Esophagus muscularis mucosa (tissue), 4 donors: ENCODE results near the gene OR2B2. TPM values are rescaled to one million over a fixed set of nuclear protein-coding genes. Genes with fewer than 3 reads are reported as not detected.

ENCODE experiments used
- DNase-seq: peaks from one replicate; pipeline ENCODE4 v3.0.0-alpha.2; 2017; ENCODE audit errors: extremely low spot score
- H3K27ac ChIP-seq, 4 donors: fragments of 200-600 bp; sonication (generic); replicated peaks in 1 of 4; 1 replicate in 3 of 4; 2 replicates in 1 of 4; pipeline ENCODE4 v1.5.1; 2016 to 2019; ENCODE audit warnings: mild to moderate bottlenecking in 1 of 4
- H3K27me3 ChIP-seq, 4 donors: fragments of 200-600 bp; sonication (generic); one replicate each; pipeline versions ENCODE4 v1.5.1 to v1.6.0; 2016 to 2019
- H3K36me3 ChIP-seq, 4 donors: fragments of 200-600 bp; sonication (generic); one replicate each; pipeline ENCODE4 v1.5.1; 2016 to 2019
- H3K4me1 ChIP-seq, 4 donors: fragments of 200-600 bp; sonication (generic); one replicate each; pipeline ENCODE4 v1.5.1; 2016 to 2019
- H3K4me3 ChIP-seq, 4 donors: fragments of 200-600 bp; sonication (generic); 1 replicate in 2 of 4; 2 replicates in 2 of 4; pipeline ENCODE4 v1.5.1; 2016 to 2019; ENCODE audit warnings: mild to moderate bottlenecking in 4 of 4, moderate library complexity in 1 of 4
- H3K9me3 ChIP-seq, 4 donors: fragments of 200-600 bp; sonication (generic); 1 replicate in 3 of 4; 2 replicates in 1 of 4; pipeline ENCODE4 v1.5.1; 2016 to 2019
- CTCF ChIP-seq, 3 experiments: fragments of 200-600 bp in 2 of 3; fragments of 450-650 bp in 1 of 3; sonication (generic) in 2 of 3; IDR thresholded peaks; one replicate each; pipeline ENCODE4 v1.5.1; 2017 to 2019; ENCODE audit warnings: antibody characterized with exemption in 3 of 3, mild to moderate bottlenecking in 2 of 3, moderate library complexity in 1 of 3
- EP300 ChIP-seq: sonication (generic); formaldehyde crosslinking; IDR thresholded peaks from one replicate; pipeline ENCODE4 v1.6.1; 2017; ENCODE audit warnings: antibody characterized with exemption
- POLR2A ChIP-seq: fragments of 450-650 bp; IDR thresholded peaks from one replicate; pipeline ENCODE4 v1.6.1; 2017; ENCODE audit warnings: antibody characterized with exemption, moderate library complexity, mild to moderate bottlenecking, low read depth
- POLR2AphosphoS5 ChIP-seq, 2 donors: sonication (generic); formaldehyde crosslinking; IDR thresholded peaks; one replicate each; pipeline ENCODE4 v1.6.1; 2017; ENCODE audit warnings: antibody characterized with exemption in 2 of 2
- WGBS: methylation state at CpG from one replicate; pipeline ENCODE4 v1.1.5; 2018; 5-methylcytosine and 5-hydroxymethylcytosine counted together
- intact Hi-C: fragments of 100-400 bp; cut with DNase I; formaldehyde crosslinking; loops from one replicate; pipeline ENCODE4 v1.15.1; 2023
- total RNA-seq, 4 donors: library from RNA; depleted of rRNA; stranded (reverse); fragments of >200 nt; gene quantifications; one replicate each; pipeline versions ENCODE4 v1.1.0 to v1.2.1, GENCODE V29; 2016

The OR2B2 gene
- not detected for total RNA-seq

- Histone ChIP-seq H3K9me3 (no peaks in the 10 kb centered on the region), H3K36me3 (no peaks in the 10 kb centered on the region), H3K4me1 (no peaks in the 10 kb centered on the region), H3K4me3 (no peak within 1 kb of the TSS), H3K27ac (no peak within 1 kb of the TSS), H3K27me3 (peaks cover 0 to 22% (median 0%) of the 10 kb centered on the region in 4 donors)
- no peak for DNase-seq
- WGBS, result 81% methylated on average over 2 of the region's 2 CpGs
- intact Hi-C loops, result no loop called here
- no peak for TF ChIP-seq EP300
- TF ChIP-seq POLR2A, result no peak
- TF ChIP-seq POLR2AphosphoS5 (IDR thresholded peaks at IDR 0.05), result no peak
- TF ChIP-seq CTCF (IDR thresholded peaks at IDR 0.05), result no peak
Observed at GRCh38 chr6:27911956-27912446, at the start of gene OR2B2. OR2B2 (minus strand) TSS chr6:27912396; CDS start chr6:27912319, 77 bp downstream.

- H3K36me3 ChIP-seq, result no peaks in the 10 kb centered on the region
- no peaks in the 10 kb centered on the region for H3K4me1 ChIP-seq
- H3K27me3 ChIP-seq, result peaks cover 0 to 14% (median 0%) of the 10 kb centered on the region in 4 donors
- no peak for TF ChIP-seq POLR2A
- no peak for TF ChIP-seq CTCF (IDR thresholded peaks at IDR 0.05)
- no peak for TF ChIP-seq EP300
- no peak for TF ChIP-seq POLR2AphosphoS5 (IDR thresholded peaks at IDR 0.05)
- H3K27ac ChIP-seq, result no peak overlapping the region
- intact Hi-C loops, result no loop called here
- no peak overlapping the region for H3K4me3 ChIP-seq
- no peak for DNase-seq
- H3K9me3 ChIP-seq, result no peaks in the 10 kb centered on the region
- WGBS, result 64% methylated on average over 4 of the region's 4 CpGs
Observed at GRCh38 chr6:27957516-27957915, 45.3 kb upstream of the OR2B2 start.

DNA sequence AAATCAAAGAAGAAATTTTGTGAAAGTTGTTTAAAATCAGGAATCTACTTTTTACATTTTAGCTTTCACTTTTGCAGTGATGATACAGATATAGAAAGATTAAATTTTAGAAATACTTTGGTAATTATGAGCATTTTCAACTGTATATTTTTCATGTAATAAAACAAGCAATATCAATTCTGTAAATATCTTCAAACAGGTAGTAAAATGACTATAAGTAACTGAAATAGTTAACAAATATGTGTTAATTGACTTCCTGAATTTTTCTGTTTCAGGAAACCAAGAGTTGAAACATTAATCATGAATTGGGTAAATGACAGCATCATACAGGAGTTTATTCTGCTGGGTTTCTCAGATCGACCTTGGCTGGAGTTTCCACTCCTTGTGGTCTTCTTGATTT is 44.7 kb upstream of the OR2B2 start, which contains the start of gene OR2B6:
Gene OR2B6, plus strand, starts transcription at position 301 of the 400 bp plus-strand sequence. Its CDS starts 0 bp downstream, at position 301.
- no peak for TF ChIP-seq POLR2A
- TF ChIP-seq CTCF (IDR thresholded peaks at IDR 0.05), result no peak
- no peak for TF ChIP-seq POLR2AphosphoS5 (IDR thresholded peaks at IDR 0.05)
- no peak for TF ChIP-seq EP300
- no peaks in the 10 kb centered on the region for H3K9me3 ChIP-seq
- intact Hi-C loops, result no loop called here

DNA sequence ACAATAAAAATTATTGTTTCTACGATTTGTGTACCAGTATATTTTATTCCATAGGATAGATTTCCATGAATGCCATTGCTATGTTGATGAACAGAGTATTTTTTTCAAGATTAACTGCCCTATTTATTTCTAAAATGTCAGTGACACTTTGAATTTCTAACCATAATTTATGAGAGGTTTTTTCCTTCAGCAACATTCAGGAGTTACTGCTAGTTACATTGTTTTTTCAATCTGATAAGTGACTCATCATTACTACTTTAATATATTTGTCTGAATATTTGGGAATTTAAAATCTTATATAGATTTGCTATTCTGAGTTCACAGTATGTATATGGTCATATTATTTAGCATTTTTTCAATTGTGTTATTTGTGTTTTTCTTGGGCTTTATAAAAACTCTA is 38.8 kb upstream of the OR2B2 start:
- 53% methylated on average over 1 of the region's 1 CpG for WGBS
- intact Hi-C loops, result no loop called here
- no peak for DNase-seq

More for the DNA sequence above, 44.7 kb upstream of the OR2B2 start, which contains the start of gene OR2B6:
- no peak for DNase-seq
- H3K4me3 ChIP-seq, result no peak within 1 kb of the TSS
- peaks cover 0 to 18% (median 0%) of the 10 kb centered on the region in 4 donors for H3K27me3 ChIP-seq
- no peaks in the 10 kb centered on the region for H3K36me3 ChIP-seq
- no peaks in the 10 kb centered on the region for H3K4me1 ChIP-seq
- 44% methylated on average over 1 of the region's 1 CpG for WGBS
- H3K27ac ChIP-seq, result no peak within 1 kb of the TSS

More for the DNA sequence above, 38.8 kb upstream of the OR2B2 start:
- Histone ChIP-seq H3K27ac (no peak overlapping the region), H3K4me1 (no peaks in the 10 kb centered on the region), H3K9me3 (peaks cover 0 to 3% (median 0%) of the 10 kb centered on the region in 4 donors), H3K4me3 (no peak overlapping the region), H3K36me3 (no peaks in the 10 kb centered on the region), H3K27me3 (peaks cover 0 to 18% (median 0%) of the 10 kb centered on the region in 4 donors)
- no peak for TF ChIP-seq POLR2A
- no peak for TF ChIP-seq EP300
- no peak for TF ChIP-seq CTCF (IDR thresholded peaks at IDR 0.05)
- no peak for TF ChIP-seq POLR2AphosphoS5 (IDR thresholded peaks at IDR 0.05)
